Measurements from ENCODE around the gene LALBA. TPM values are rescaled to one million over a fixed set of nuclear protein-coding genes. Genes with fewer than 3 reads are reported as not detected.

The LALBA gene
- total and polyA plus RNA-seq, 2 of the 8 experiments (the other 6 are each of a cell fraction or from before 2014, with no cell fraction given), result not detected

DNA sequence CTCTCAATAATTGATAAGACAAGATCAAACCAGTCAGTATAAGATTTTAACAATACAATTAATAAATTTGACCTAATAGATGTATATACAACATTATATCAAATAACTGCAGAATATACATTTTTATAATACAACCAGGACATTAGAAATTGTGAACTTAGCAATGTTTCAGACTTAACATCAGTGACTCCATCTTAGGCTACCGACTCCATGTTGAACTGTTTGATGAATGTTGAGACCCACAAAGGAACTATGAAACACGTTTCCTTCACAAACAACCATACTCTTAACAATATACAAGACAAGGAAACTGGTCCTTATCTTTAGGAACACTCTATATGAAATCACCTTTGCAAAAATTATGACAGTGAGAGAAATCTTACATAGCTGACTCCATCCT, 13.9 kb upstream of the LALBA start:
- no peak overlapping the region for H4K8ac ChIP-seq (ENCODE audit: extremely low read depth, insufficient read depth, low read length)
- no peak overlapping the region for H3K9ac ChIP-seq (replicated peaks in 1 of 4; ENCODE audit: extremely low read depth in 1 of 4, low read depth in 3 of 4, low read length in 3 of 4)
- no peak for FAIRE-seq
- no peak for TF ChIP-seq NRF1 (IDR thresholded peaks at IDR 0.05; ENCODE audit: low read depth, low read length)
- TF ChIP-seq FOSL1 (IDR thresholded peaks at IDR 0.05; ENCODE audit: insufficient read depth, low read depth, low read length), result no peak
- no peak for TF ChIP-seq RAD21 (IDR thresholded peaks at IDR 0.05 in 1 of 2, conservative IDR thresholded peaks at IDR 0.05 in 1 of 2; ENCODE audit: low read depth in 2 of 2, low read length in 2 of 2)
- TF ChIP-seq, protein P1, sequence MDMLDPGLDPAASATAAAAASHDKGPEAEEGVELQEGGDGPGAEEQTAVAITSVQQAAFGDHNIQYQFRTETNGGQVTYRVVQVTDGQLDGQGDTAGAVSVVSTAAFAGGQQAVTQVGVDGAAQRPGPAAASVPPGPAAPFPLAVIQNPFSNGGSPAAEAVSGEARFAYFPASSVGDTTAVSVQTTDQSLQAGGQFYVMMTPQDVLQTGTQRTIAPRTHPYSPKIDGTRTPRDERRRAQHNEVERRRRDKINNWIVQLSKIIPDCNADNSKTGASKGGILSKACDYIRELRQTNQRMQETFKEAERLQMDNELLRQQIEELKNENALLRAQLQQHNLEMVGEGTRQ (IDR thresholded peaks at IDR 0.05; ENCODE audit: low read length), result no peak
- TF ChIP-seq CHD2 (IDR thresholded peaks at IDR 0.05; ENCODE audit: low read length), result no peak
- TF ChIP-seq CTBP2 (IDR thresholded peaks at IDR 0.05; ENCODE audit: borderline replicate concordance, insufficient read depth, insufficient read length, low read length), result no peak
- no peak for TF ChIP-seq SP2 (IDR thresholded peaks at IDR 0.05; ENCODE audit: low read length)
- no peak for TF ChIP-seq MAFK (IDR thresholded peaks at IDR 0.05; ENCODE audit: low read depth, low read length)
- TF ChIP-seq RNF2 (IDR thresholded peaks at IDR 0.05; ENCODE audit: borderline replicate concordance, low read depth, low read length, missing control alignments, poor library complexity, severe bottlenecking), result no peak
- no peak for TF ChIP-seq JUN (IDR thresholded peaks at IDR 0.05; ENCODE audit: low read depth, low read length)
- TF ChIP-seq BCL11A (IDR thresholded peaks at IDR 0.05; ENCODE audit: low read depth in 2 of 2, low read length in 2 of 2), result no peak
- no peak for TF ChIP-seq EZH2 (IDR thresholded peaks at IDR 0.05; ENCODE audit: low read depth, low read length, severe bottlenecking)
- no peaks in the 10 kb centered on the region for H3K79me2 ChIP-seq (ENCODE audit: control insufficient read depth in 1 of 2, insufficient read depth in 2 of 2, low read length in 2 of 2)
- no peak for DNase-seq (ENCODE audit: low read depth in 1 of 2, low spot score in 2 of 2)
- no peaks in the 10 kb centered on the region for H3K36me3 ChIP-seq (ENCODE audit: control insufficient read depth in 2 of 4, insufficient read depth in 4 of 4, low read length in 3 of 4)
- H2BK5ac ChIP-seq (ENCODE audit: low read depth, low read length), result no peak overlapping the region
- no peak overlapping the region for H4K5ac ChIP-seq (ENCODE audit: insufficient read length, low read depth, low read length)
- no peak overlapping the region for H3K18ac ChIP-seq (ENCODE audit: extremely low read depth, low read length)
- CTCF ChIA-PET (ENCODE audit: partially characterized antibody), result interaction anchor here (1.2 to 2.1 kb wide), 2 partner anchors 11 to 34 kb away, joined by 5 to 8 read pairs; no protein-coding TSS in a partner anchor
- H3K23me2 ChIP-seq (ENCODE audit: low read depth, low read length), result no peaks in the 10 kb centered on the region
- no peak overlapping the region for H3K56ac ChIP-seq (replicated peaks; ENCODE audit: insufficient read length, low read depth, low read length)
- no peak overlapping the region for H3K4me3 ChIP-seq (ENCODE audit: extremely low read depth in 1 of 4, insufficient read depth in 2 of 4, low read depth in 3 of 4, low read length in 4 of 4)
- no peak overlapping the region for H3K14ac ChIP-seq (ENCODE audit: insufficient read length)
- H2BK120ac ChIP-seq (replicated peaks; ENCODE audit: low read depth, low read length), result no peak overlapping the region
- H3K79me1 ChIP-seq (ENCODE audit: low read depth, low read length), result no peaks in the 10 kb centered on the region
- H3K23ac ChIP-seq (ENCODE audit: insufficient read length), result no peak overlapping the region
- H3K4me2 ChIP-seq (ENCODE audit: insufficient read depth in 1 of 2, low read depth in 2 of 2, low read length in 2 of 2), result no peak overlapping the region
- H2BK20ac ChIP-seq (ENCODE audit: low read length), result no peak overlapping the region
- no peaks in the 10 kb centered on the region for H3K4me1 ChIP-seq (replicated peaks in 1 of 4; ENCODE audit: control insufficient read depth in 3 of 4, insufficient read depth in 4 of 4, low read length in 3 of 4)
- no peak overlapping the region for H2BK15ac ChIP-seq (ENCODE audit: low read length)
- POLR2A ChIA-PET (ENCODE audit: partially characterized antibody), result interaction anchor here (1.6 kb wide), 1 partner anchor 35 kb away, joined by 3 read pairs; no protein-coding TSS in a partner anchor
- no peak overlapping the region for H2AK5ac ChIP-seq (ENCODE audit: low read depth, low read length)
- H2BK12ac ChIP-seq (ENCODE audit: low read depth, low read length), result no peak overlapping the region
- H2AFZ ChIP-seq (ENCODE audit: low read length), result no peak overlapping the region
- no peak overlapping the region for H3K27ac ChIP-seq (ENCODE audit: low read depth, low read length)
- no peaks in the 10 kb centered on the region for H3K9me3 ChIP-seq (ENCODE audit: insufficient read depth in 2 of 2, low read depth in 1 of 2, low read length in 1 of 2)
- H4K20me1 ChIP-seq (replicated peaks in 1 of 2; ENCODE audit: control insufficient read depth in 1 of 2, insufficient read depth in 2 of 2, low read length in 2 of 2), result no peaks in the 10 kb centered on the region
- H3K4ac ChIP-seq (replicated peaks; ENCODE audit: insufficient read length, low read depth, low read length), result no peak overlapping the region
- no peak overlapping the region for H4K91ac ChIP-seq (replicated peaks; ENCODE audit: insufficient read length, low read length)
- WGBS, 2 experiments (ENCODE audit: extremely low coverage in 1 of 2, insufficient coverage in 1 of 2, insufficient read length in 1 of 2, insufficient replicate concordance in 2 of 2, low coverage in 1 of 2, low lambda C conversion rate in 2 of 2, missing lambda C conversion rate in 1 of 2), result 50% methylated on average over 2 of the region's 2 CpGs; no CpG with 5 or more reads in 1 of the 2 experiments
- H3K27me3 ChIP-seq (replicated peaks in 1 of 4; ENCODE audit: control insufficient read depth in 3 of 4, extremely low read depth in 1 of 4, insufficient read depth in 3 of 4, low read length in 3 of 4), result no peaks in the 10 kb centered on the region

Data from H1 (cell line).